ENCODE results near the gene RCE1.

RCE1 gene

GRCh38 chr11:66844496-66845142, 1.4 kb downstream of the RCE1 start:
- no peak overlapping the region for H3K27ac ChIP-seq (ENCODE audit: poor library complexity, severe bottlenecking)
- H3K4me1 ChIP-seq (ENCODE audit: insufficient read depth, poor library complexity, severe bottlenecking) = no peaks in the 10 kb centered on the region
- H3K36me3 ChIP-seq (ENCODE audit: low read depth) = peaks cover 44% of the 10 kb centered on the region
- no peak for TF ChIP-seq CTCF (IDR thresholded peaks at IDR 0.05; ENCODE audit: poor library complexity, severe bottlenecking)
- H3K9me3 ChIP-seq (ENCODE audit: severe bottlenecking) = no peaks in the 10 kb centered on the region
- ATAC-seq (ENCODE audit: low read depth) (no peak), DNase-seq (ENCODE audit: low spot score) (no peak)
- no peaks in the 10 kb centered on the region for H3K27me3 ChIP-seq (ENCODE audit: insufficient read depth, poor library complexity, severe bottlenecking)
- H3K4me3 ChIP-seq (ENCODE audit: severe bottlenecking) = peak overlapping the region; percentile 97

GRCh38 chr11:66845143-66845875, 2.1 kb downstream of the RCE1 start:
- Histone ChIP-seq H3K4me1 (ENCODE audit: insufficient read depth, poor library complexity, severe bottlenecking) (no peaks in the 10 kb centered on the region), H3K27ac (ENCODE audit: poor library complexity, severe bottlenecking) (no peak overlapping the region), H3K27me3 (ENCODE audit: insufficient read depth, poor library complexity, severe bottlenecking) (no peaks in the 10 kb centered on the region), H3K4me3 (ENCODE audit: severe bottlenecking) (no peak overlapping the region), H3K9me3 (ENCODE audit: severe bottlenecking) (no peaks in the 10 kb centered on the region), H3K36me3 (ENCODE audit: low read depth) (peaks cover 50% of the 10 kb centered on the region)
- no peak for ATAC-seq (ENCODE audit: low read depth)
- no peak for DNase-seq (ENCODE audit: low spot score)
- no peak for TF ChIP-seq CTCF (IDR thresholded peaks at IDR 0.05; ENCODE audit: poor library complexity, severe bottlenecking)

- peaks cover 54% of the 10 kb centered on the region for H3K36me3 ChIP-seq (ENCODE audit: low read depth)
- no peak overlapping the region for H3K27ac ChIP-seq (ENCODE audit: poor library complexity, severe bottlenecking)
- no peak overlapping the region for H3K4me3 ChIP-seq (ENCODE audit: severe bottlenecking)
- DNase-seq (ENCODE audit: low spot score) (no peak), ATAC-seq (ENCODE audit: low read depth) (no peak)
- H3K9me3 ChIP-seq (ENCODE audit: severe bottlenecking) = no peaks in the 10 kb centered on the region
- no peaks in the 10 kb centered on the region for H3K27me3 ChIP-seq (ENCODE audit: insufficient read depth, poor library complexity, severe bottlenecking)
- no peak for TF ChIP-seq CTCF (IDR thresholded peaks at IDR 0.05; ENCODE audit: poor library complexity, severe bottlenecking)
- no peaks in the 10 kb centered on the region for H3K4me1 ChIP-seq (ENCODE audit: insufficient read depth, poor library complexity, severe bottlenecking)
Observed at GRCh38 chr11:66845876-66846212, 2.6 kb downstream of the RCE1 start.

- no peak for DNase-seq (ENCODE audit: low spot score)
- Histone ChIP-seq H3K4me3 (ENCODE audit: severe bottlenecking) (no peak overlapping the region), H3K9me3 (ENCODE audit: severe bottlenecking) (no peaks in the 10 kb centered on the region), H3K27ac (ENCODE audit: poor library complexity, severe bottlenecking) (peak overlapping the region; percentile 8), H3K27me3 (ENCODE audit: insufficient read depth, poor library complexity, severe bottlenecking) (no peaks in the 10 kb centered on the region), H3K36me3 (ENCODE audit: low read depth) (peaks cover 48% of the 10 kb centered on the region), H3K4me1 (ENCODE audit: insufficient read depth, poor library complexity, severe bottlenecking) (no peaks in the 10 kb centered on the region)
- no peak for TF ChIP-seq CTCF (IDR thresholded peaks at IDR 0.05; ENCODE audit: poor library complexity, severe bottlenecking)
- ATAC-seq (ENCODE audit: low read depth) = no peak
Observed at GRCh38 chr11:66846671-66847091, 3.4 kb downstream of the RCE1 start.

Data from RWPE2 (cell line).